IPS-NIHi7 (cell line): ENCODE measurements around the gene CCDC90B.

ENCODE experiments used
- DNase-seq: peaks from one replicate; pipeline ENCODE4 v3.0.0; 2012; ENCODE audit warnings: mixed read lengths; ENCODE audit errors: extremely low spot score

The CCDC90B gene

DNA sequence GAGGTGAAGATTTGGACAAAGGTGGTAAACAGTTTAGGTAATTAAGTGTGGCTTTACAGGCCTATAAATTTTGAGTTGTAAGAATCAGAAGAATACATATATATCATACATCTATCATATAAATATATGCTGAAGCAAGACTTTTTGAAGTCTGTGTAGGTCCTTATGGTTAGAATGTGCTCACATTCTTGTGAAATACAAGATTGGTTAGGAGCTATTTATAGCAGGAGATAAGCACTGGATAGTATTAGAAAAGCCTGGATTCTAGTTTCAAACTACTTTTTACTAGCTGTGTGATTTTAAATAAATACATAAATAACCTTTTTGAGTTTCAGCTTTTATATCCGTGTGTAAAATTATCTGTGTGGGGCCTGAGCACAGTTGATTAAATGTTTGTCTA is 50.3 kb downstream of the CCDC90B start:
- DNase-seq = no peak

DNA sequence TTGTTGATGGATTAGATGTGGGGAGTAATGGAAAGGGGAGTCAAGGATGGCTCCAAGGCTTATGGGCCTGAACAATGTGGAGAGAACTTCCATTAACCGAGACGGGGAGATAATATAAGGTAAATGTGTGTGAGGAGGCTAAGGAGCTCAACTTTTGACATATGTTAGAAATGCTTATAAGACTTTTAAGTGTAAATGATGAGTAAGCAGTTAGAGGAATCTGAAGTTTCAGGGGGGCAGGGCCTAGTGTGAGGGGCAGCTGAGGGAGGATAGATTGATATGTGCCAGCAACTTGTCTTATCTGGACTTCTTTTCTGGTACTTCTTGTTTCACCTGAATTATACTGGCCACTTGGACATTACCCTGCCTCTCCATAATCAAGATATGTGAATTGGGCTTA is 62.7 kb downstream of the CCDC90B start:
- no peak for DNase-seq

DNA sequence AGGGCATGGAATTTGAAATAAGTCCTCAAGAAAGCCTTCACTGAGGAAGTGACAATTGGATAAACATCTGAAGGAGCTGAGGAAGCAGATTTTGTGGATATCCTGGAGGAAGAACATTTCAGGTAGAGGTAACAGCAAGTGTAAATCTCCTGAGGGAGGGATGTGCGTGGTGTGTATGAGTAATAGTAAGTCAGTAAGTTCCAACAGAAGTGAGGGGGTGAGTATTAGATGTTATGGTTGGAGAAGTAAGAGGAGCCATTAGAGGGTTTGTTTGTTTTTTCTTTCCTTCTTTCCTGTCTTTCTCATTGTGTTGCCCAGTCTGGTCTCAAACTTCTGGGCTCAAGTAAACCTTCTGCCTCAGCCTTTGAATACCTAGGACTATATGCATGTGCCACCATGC is 63.7 kb downstream of the CCDC90B start:
- no peak for DNase-seq

- DNase-seq = no peak
Observed at GRCh38 chr11:83221694-83222093, 64.5 kb downstream of the CCDC90B start.

DNA sequence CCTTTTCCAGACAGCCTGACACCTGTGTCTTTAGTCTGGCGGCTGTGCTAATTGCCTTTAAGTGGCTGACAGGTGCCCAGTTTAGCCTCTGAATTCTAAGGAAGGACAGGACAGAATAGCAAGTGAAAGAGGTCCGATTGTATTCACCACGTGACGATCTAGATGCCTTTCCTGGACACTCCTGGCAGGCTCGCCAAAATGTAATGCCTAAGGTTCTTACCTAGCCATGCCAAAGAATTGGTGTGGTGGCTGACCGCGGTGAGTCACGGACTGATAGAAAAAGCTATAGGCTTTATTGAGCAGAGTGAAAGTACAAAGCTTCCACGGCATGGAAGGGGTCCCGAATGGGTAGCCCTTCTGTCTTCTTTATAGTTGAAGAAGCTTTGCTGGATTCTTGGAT is 65.9 kb downstream of the CCDC90B start:
- DNase-seq = no peak

- DNase-seq = peak; percentile 56
Observed at GRCh38 chr11:83219095-83219494, 67.1 kb downstream of the CCDC90B start.
